HepG2 (cell line): Measurements from ENCODE around the gene ZFHX3. TPM values are rescaled to one million over a fixed set of nuclear protein-coding genes. Genes with fewer than 3 reads are reported as not detected.

ENCODE experiments used
- DNMT3B ChIP-seq: conservative IDR thresholded peaks from 2 replicates; pipeline ENCODE4 v1.6.1; 2016; ENCODE audit warnings: missing biosample characterization, control low read depth
- HOMEZ ChIP-seq: IDR thresholded peaks from 2 replicates; pipeline ENCODE4 v1.6.1; 2016; ENCODE audit warnings: low read depth
- MED13 ChIP-seq: sonication (generic); formaldehyde crosslinking; IDR thresholded peaks from 2 replicates; pipeline ENCODE4 v1.5.0; 2020; ENCODE audit warnings: missing genetic modification reagents
- POLR2G ChIP-seq: fragments of 200-400 bp; formaldehyde crosslinking; IDR thresholded peaks from 2 replicates; pipeline ENCODE4 v1.6.1; 2018; ENCODE audit warnings: mild to moderate bottlenecking, low read depth, low read length, moderate library complexity
- PTBP1 ChIP-seq: fragments of 200-400 bp; formaldehyde crosslinking; IDR thresholded peaks from 2 replicates; pipeline ENCODE4 v1.6.1; 2018; ENCODE audit warnings: low read length, low read depth; ENCODE audit not compliant: poor library complexity, severe bottlenecking
- SKI ChIP-seq: fragments of 450-650 bp; IDR thresholded peaks from one replicate; pipeline ENCODE4 v1.6.1; 2018; ENCODE audit warnings: mild to moderate bottlenecking; ENCODE audit not compliant: partially characterized antibody
- SMC3 ChIP-seq: IDR thresholded peaks from 2 replicates; pipeline ENCODE4 v1.6.1; 2011; ENCODE audit warnings: low read length, improper control_type of control experiment
- ZBTB3 ChIP-seq: sonication (generic); formaldehyde crosslinking; IDR thresholded peaks from 2 replicates; pipeline ENCODE4 v1.4.0; 2020; ENCODE audit warnings: low read depth, mild to moderate bottlenecking, moderate library complexity, missing genetic modification reagents, borderline replicate concordance
- ZMAT3 ChIP-seq: sonication (generic); formaldehyde crosslinking; conservative IDR thresholded peaks from 2 replicates; pipeline ENCODE4 v1.7.0; 2021; ENCODE audit warnings: missing genetic modification reagents
- ZNF557 ChIP-seq: sonication (generic); formaldehyde crosslinking; IDR thresholded peaks from 2 replicates; pipeline ENCODE4 v1.4.0; 2020; ENCODE audit warnings: missing genetic modification reagents
- ZNF569 ChIP-seq: sonication (generic); formaldehyde crosslinking; IDR thresholded peaks from 2 replicates; pipeline ENCODE4 v1.5.0; 2020; ENCODE audit warnings: mild to moderate bottlenecking, missing genetic modification reagents, moderate library complexity, borderline replicate concordance
- ZNF740 ChIP-seq: sonication (generic); formaldehyde crosslinking; IDR thresholded peaks from 2 replicates; pipeline ENCODE4 v1.4.0; 2020; ENCODE audit warnings: missing genetic modification reagents
- ZNF788 ChIP-seq: sonication (generic); formaldehyde crosslinking; IDR thresholded peaks from 2 replicates; pipeline ENCODE4 v1.5.0; 2020; ENCODE audit warnings: mild to moderate bottlenecking, missing genetic modification reagents, borderline replicate concordance
- ZNF841 ChIP-seq: sonication (generic); formaldehyde crosslinking; IDR thresholded peaks from 2 replicates; pipeline ENCODE4 v1.8.1; 2023; ENCODE audit warnings: missing genetic modification reagents, borderline replicate concordance
- ZSCAN12 ChIP-seq: sonication (generic); formaldehyde crosslinking; IDR thresholded peaks from 2 replicates; pipeline ENCODE4 v1.9.0; 2021; ENCODE audit warnings: mild to moderate bottlenecking, missing genetic modification reagents
- polyA plus RNA-seq, 8 experiments: library from polyadenylated mRNA; depleted of rRNA in 3 of 8; stranded (reverse) in 7 of 8; unstranded in 1 of 8; fragments of >200 nt; fragmentation: Illumina TruSeq in 4 of 8; extraction: Trizol in 4 of 8; gene quantifications; 2 replicates each; pipeline versions ENCODE4 v1.2.1 to v1.2.3, GENCODE V29; 2011 to 2016; ENCODE audit warnings: low read depth in 4 of 8, missing spikeins in 1 of 8, mixed read lengths in 1 of 8; ENCODE audit not compliant: insufficient read depth in 1 of 8
- total RNA-seq, 5 experiments: library from RNA; depleted of rRNA; stranded (reverse); fragments of >200 nt; fragmentation: Illumina TruSeq; extraction: Trizol; gene quantifications; 2 replicates each; pipeline ENCODE4 v1.2.3, GENCODE V29; 2016; ENCODE audit warnings: low read depth in 1 of 5
- TF ChIP-seq, protein P1 (sequence below): sonication (generic); formaldehyde crosslinking; IDR thresholded peaks from 2 replicates; pipeline ENCODE4 v1.8.1; 2023; ENCODE audit warnings: missing genetic modification reagents, inconsistent platforms, borderline replicate concordance
- TF ChIP-seq, protein P2 (sequence below), 2 experiments: sonication (generic) in 1 of 2; formaldehyde crosslinking in 1 of 2; IDR thresholded peaks; 2 replicates each; pipeline versions ENCODE4 v1.5.1 to v1.6.1; 2011 to 2020; ENCODE audit warnings: borderline replicate concordance in 1 of 2, low read depth in 1 of 2, low read length in 1 of 2, mild to moderate bottlenecking in 1 of 2, missing genetic modification reagents in 1 of 2, moderate library complexity in 1 of 2
- TF ChIP-seq, protein P3 (sequence below): sonication (generic); formaldehyde crosslinking; IDR thresholded peaks from 2 replicates; pipeline ENCODE4 v1.5.0; 2020; ENCODE audit warnings: mild to moderate bottlenecking, missing genetic modification reagents, moderate library complexity

ZFHX3 gene
- total and polyA plus RNA-seq, 2 of the 13 experiments (the other 11 are each of a cell fraction or from before 2014, with no cell fraction given) = 5.0 to 6.0 TPM

- TF ChIP-seq, protein P1, sequence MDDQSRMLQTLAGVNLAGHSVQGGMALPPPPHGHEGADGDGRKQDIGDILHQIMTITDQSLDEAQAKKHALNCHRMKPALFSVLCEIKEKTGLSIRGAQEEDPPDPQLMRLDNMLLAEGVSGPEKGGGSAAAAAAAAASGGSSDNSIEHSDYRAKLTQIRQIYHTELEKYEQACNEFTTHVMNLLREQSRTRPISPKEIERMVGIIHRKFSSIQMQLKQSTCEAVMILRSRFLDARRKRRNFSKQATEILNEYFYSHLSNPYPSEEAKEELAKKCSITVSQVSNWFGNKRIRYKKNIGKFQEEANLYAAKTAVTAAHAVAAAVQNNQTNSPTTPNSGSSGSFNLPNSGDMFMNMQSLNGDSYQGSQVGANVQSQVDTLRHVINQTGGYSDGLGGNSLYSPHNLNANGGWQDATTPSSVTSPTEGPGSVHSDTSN = no peak
- TF ChIP-seq ZBTB3 (CRISPR knock-in tag) (no peak), ZSCAN12 (CRISPR knock-in tag) (no peak), ZMAT3 (CRISPR knock-in tag) (no peak), MED13 (no peak), DNMT3B (CRISPR knock-in tag) (no peak), ZNF557 (CRISPR knock-in tag) (no peak), POLR2G (no peak), SMC3 (peak; percentile 57; the same call in 1 of the 2 replicates), ZNF841 (CRISPR knock-in tag) (no peak), ZNF788 (CRISPR knock-in tag) (0 out of 2 replicates have a peak, but pooled peaks have one; percentile 16), SKI (no peak), ZNF569 (CRISPR knock-in tag) (no peak), ZNF740 (CRISPR knock-in tag) (0 out of 2 replicates have a peak, but pooled peaks have one; percentile 24), PTBP1 (no peak), HOMEZ (CRISPR knock-in tag) (peak; percentile 68; the same call in 1 of the 2 replicates)
- TF ChIP-seq, protein P2, sequence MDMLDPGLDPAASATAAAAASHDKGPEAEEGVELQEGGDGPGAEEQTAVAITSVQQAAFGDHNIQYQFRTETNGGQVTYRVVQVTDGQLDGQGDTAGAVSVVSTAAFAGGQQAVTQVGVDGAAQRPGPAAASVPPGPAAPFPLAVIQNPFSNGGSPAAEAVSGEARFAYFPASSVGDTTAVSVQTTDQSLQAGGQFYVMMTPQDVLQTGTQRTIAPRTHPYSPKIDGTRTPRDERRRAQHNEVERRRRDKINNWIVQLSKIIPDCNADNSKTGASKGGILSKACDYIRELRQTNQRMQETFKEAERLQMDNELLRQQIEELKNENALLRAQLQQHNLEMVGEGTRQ (IDR thresholded peaks at IDR 0.05; ENCODE audit: low read depth, low read length) = no peak
- TF ChIP-seq, protein P2 (CRISPR knock-in tag; IDR thresholded peaks at IDR 0.05; ENCODE audit: borderline replicate concordance) = no peak
- TF ChIP-seq, protein P3, sequence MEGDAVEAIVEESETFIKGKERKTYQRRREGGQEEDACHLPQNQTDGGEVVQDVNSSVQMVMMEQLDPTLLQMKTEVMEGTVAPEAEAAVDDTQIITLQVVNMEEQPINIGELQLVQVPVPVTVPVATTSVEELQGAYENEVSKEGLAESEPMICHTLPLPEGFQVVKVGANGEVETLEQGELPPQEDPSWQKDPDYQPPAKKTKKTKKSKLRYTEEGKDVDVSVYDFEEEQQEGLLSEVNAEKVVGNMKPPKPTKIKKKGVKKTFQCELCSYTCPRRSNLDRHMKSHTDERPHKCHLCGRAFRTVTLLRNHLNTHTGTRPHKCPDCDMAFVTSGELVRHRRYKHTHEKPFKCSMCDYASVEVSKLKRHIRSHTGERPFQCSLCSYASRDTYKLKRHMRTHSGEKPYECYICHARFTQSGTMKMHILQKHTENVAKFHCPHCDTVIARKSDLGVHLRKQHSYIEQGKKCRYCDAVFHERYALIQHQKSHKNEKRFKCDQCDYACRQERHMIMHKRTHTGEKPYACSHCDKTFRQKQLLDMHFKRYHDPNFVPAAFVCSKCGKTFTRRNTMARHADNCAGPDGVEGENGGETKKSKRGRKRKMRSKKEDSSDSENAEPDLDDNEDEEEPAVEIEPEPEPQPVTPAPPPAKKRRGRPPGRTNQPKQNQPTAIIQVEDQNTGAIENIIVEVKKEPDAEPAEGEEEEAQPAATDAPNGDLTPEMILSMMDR (CRISPR knock-in tag) = peak; percentile 47
Observed at GRCh38 chr16:73031155-73031866, 16.6 kb downstream of the ZFHX3 start (continued).
